ENCODE results near the gene CUL7. TPM values are rescaled to one million over a fixed set of nuclear protein-coding genes. Genes with fewer than 3 reads are reported as not detected.

CUL7 gene
- polyA plus RNA-seq, 1 donor (not counting 4 experiments of a cell fraction or from before 2014, with no cell fraction given): 8.1 TPM

DNA sequence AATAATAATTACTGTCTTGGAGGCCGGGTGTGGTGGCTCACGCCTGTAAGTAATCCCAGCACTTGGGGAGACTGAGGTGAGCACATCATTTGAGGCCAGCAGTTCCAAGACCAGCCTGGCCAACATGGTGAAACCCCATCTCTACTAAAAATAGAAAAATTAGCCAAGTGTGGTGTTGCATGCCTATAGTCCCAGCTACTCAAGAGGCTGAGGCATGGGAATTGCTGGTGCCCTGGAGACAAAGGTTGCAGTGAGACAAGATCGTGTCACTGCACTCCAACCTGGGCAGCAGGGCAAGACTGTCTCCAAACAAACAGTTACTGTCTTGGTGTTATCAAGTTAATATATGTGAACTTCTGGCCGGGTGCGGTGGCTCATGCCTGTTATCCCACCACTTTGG lies 27.3 kb downstream of the CUL7 start:
- FAIRE-seq: no peak
- no peak overlapping the region for H3K27ac ChIP-seq (ENCODE audit: control insufficient read depth, insufficient read depth, low read length)
- no peak for TF ChIP-seq CTCF (optimal IDR thresholded peaks at IDR 0.05 in 1 of 3, IDR thresholded peaks at IDR 0.05 in 1 of 3, conservative IDR thresholded peaks at IDR 0.05 in 1 of 3; ENCODE audit: extremely low read depth in 1 of 3, insufficient read depth in 2 of 3, low read length in 3 of 3)
- H3K79me2 ChIP-seq (ENCODE audit: control insufficient read depth, insufficient read depth, low read length): peaks cover 37% of the 10 kb centered on the region
- H3K9me1 ChIP-seq (ENCODE audit: control insufficient read depth, extremely low read depth, insufficient read depth, low read length): no peaks in the 10 kb centered on the region
- no peaks in the 10 kb centered on the region for H3K27me3 ChIP-seq (ENCODE audit: control insufficient read depth, extremely low read depth, insufficient read depth, low read length)
- no peak for DNase-seq (ENCODE audit: low read depth, low spot score)
- no peak overlapping the region for H2AFZ ChIP-seq (ENCODE audit: control insufficient read depth, low read length)
- H3K9ac ChIP-seq (ENCODE audit: control insufficient read depth, extremely low read depth, insufficient read depth, low read length): no peak overlapping the region
- dilution Hi-C loops (cut with MboI; ENCODE audit: extremely low pct_ligation_motif_present, low sequenced_read_pairs): no loop called here
- no peak overlapping the region for H3K4me2 ChIP-seq (ENCODE audit: control insufficient read depth, extremely low read depth, insufficient read depth, low read depth, low read length)
- H3K9me3 ChIP-seq (ENCODE audit: control insufficient read depth, low read depth, low read length): no peaks in the 10 kb centered on the region
- no peaks in the 10 kb centered on the region for H4K20me1 ChIP-seq (ENCODE audit: control insufficient read depth, extremely low read depth, insufficient read depth, low read length)
- no peak overlapping the region for H3K4me3 ChIP-seq (ENCODE audit: control insufficient read depth in 2 of 3, extremely low read depth in 1 of 3, insufficient read depth in 2 of 3, low read depth in 1 of 3, low read length in 3 of 3)
- H3K36me3 ChIP-seq (ENCODE audit: control insufficient read depth in 2 of 2, extremely low read depth in 1 of 2, insufficient read depth in 2 of 2, low read length in 2 of 2): peaks cover 25 to 41% of the 10 kb centered on the region in 2 experiments
- H3K4me1 ChIP-seq (ENCODE audit: control insufficient read depth, extremely low read depth, insufficient read depth, low read length): no peaks in the 10 kb centered on the region

DNA sequence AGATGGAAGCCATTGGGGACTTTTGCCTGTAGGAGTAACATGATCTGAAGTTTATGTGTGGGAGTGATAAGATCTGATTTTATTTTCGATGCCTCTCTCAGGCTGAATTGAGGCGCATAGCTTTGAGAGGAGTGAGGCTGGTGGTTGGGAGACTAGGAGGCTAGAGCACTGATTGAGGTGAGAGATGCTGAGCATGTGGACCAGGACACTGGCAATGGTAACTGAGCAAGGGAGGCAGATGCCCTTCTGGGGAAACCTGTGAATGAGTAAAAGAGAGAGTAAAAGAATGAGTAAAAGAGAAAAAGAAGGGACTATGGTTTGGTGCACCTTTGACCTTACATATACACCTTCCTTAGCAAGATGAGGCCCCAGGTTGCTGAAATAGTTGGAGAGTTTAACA lies 29.2 kb downstream of the CUL7 start:
- H3K79me2 ChIP-seq (ENCODE audit: control insufficient read depth, insufficient read depth, low read length): peaks cover 37% of the 10 kb centered on the region
- FAIRE-seq: no peak
- no peak overlapping the region for H3K9ac ChIP-seq (ENCODE audit: control insufficient read depth, extremely low read depth, insufficient read depth, low read length)
- dilution Hi-C loops (cut with MboI; ENCODE audit: extremely low pct_ligation_motif_present, low sequenced_read_pairs): no loop called here
- no peak for DNase-seq (ENCODE audit: low read depth, low spot score)
- no peaks in the 10 kb centered on the region for H3K9me3 ChIP-seq (ENCODE audit: control insufficient read depth, low read depth, low read length)
- peaks cover 8% of the 10 kb centered on the region for H3K4me1 ChIP-seq (ENCODE audit: control insufficient read depth, extremely low read depth, insufficient read depth, low read length)
- no peaks in the 10 kb centered on the region for H4K20me1 ChIP-seq (ENCODE audit: control insufficient read depth, extremely low read depth, insufficient read depth, low read length)
- H3K9me1 ChIP-seq (ENCODE audit: control insufficient read depth, extremely low read depth, insufficient read depth, low read length): no peaks in the 10 kb centered on the region
- H2AFZ ChIP-seq (ENCODE audit: control insufficient read depth, low read length): no peak overlapping the region
- no peak overlapping the region for H3K4me2 ChIP-seq (ENCODE audit: control insufficient read depth, extremely low read depth, insufficient read depth, low read depth, low read length)
- peaks cover 25 to 41% of the 10 kb centered on the region in 2 experiments for H3K36me3 ChIP-seq (ENCODE audit: control insufficient read depth in 2 of 2, extremely low read depth in 1 of 2, insufficient read depth in 2 of 2, low read length in 2 of 2)
- no peaks in the 10 kb centered on the region for H3K27me3 ChIP-seq (ENCODE audit: control insufficient read depth, extremely low read depth, insufficient read depth, low read length)
- no peak overlapping the region for H3K4me3 ChIP-seq (ENCODE audit: control insufficient read depth in 2 of 3, extremely low read depth in 1 of 3, insufficient read depth in 2 of 3, low read depth in 1 of 3, low read length in 3 of 3)
- H3K27ac ChIP-seq (ENCODE audit: control insufficient read depth, insufficient read depth, low read length): no peak overlapping the region
- TF ChIP-seq EZH2 (IDR thresholded peaks at IDR 0.05; ENCODE audit: low read length) (no peak), CTCF (optimal IDR thresholded peaks at IDR 0.05 in 1 of 3, IDR thresholded peaks at IDR 0.05 in 1 of 3, conservative IDR thresholded peaks at IDR 0.05 in 1 of 3; ENCODE audit: extremely low read depth in 1 of 3, insufficient read depth in 2 of 3, low read length in 3 of 3) (no peak)

Measured in keratinocyte (primary cell).